Panc1 (cell line): ENCODE measurements around the gene RPA3.

Experiments used
- CTCF ChIP-seq: fragments of 450-650 bp; IDR thresholded peaks from 2 replicates; pipeline ENCODE4 v1.5.1; 2017; ENCODE audit warnings: mild to moderate bottlenecking
- POLR2AphosphoS5 ChIP-seq: IDR thresholded peaks from 2 replicates; pipeline ENCODE4 v1.6.1; 2012; ENCODE audit warnings: mild to moderate bottlenecking, low read depth, low read length, moderate library complexity
- REST ChIP-seq, 2 experiments: IDR thresholded peaks; 2 replicates each; pipeline ENCODE4 v1.6.1; 2011 to 2012; ENCODE audit warnings: low read depth in 2 of 2, control low read depth in 1 of 2, low read length in 1 of 2, mild to moderate bottlenecking in 1 of 2, moderate library complexity in 1 of 2; ENCODE audit not compliant: insufficient read depth in 1 of 2
- TCF7L2 ChIP-seq: IDR thresholded peaks from 2 replicates; pipeline ENCODE4 v1.6.1; 2011; ENCODE audit warnings: mild to moderate bottlenecking, low read depth, low read length, inconsistent platforms

- TF ChIP-seq CTCF (no peak), POLR2AphosphoS5 (no peak), REST (IDR thresholded peaks at IDR 0.05; ENCODE audit: insufficient read depth in 1 of 2, low read depth in 2 of 2, low read length in 1 of 2) (no peak), TCF7L2 (no peak)
Observed at GRCh38 chr7:7751243-7752092, 33.1 kb upstream of the RPA3 start.
